CD14-positive monocyte (primary cell): Measurements from ENCODE around the gene CPB2. TPM values are rescaled to one million over a fixed set of nuclear protein-coding genes. Genes with fewer than 3 reads are reported as not detected.

ENCODE experiments used
- DNase-seq, 3 donors: peaks; one replicate each; pipeline ENCODE4 v3.0.0-alpha.2; 2011 to 2022
- H2AFZ ChIP-seq: 2 replicates; pipeline ENCODE4 v1.6.0; 2012; ENCODE audit warnings: mild to moderate bottlenecking, low read depth, low read length, inconsistent platforms; ENCODE audit not compliant: insufficient read depth, poor library complexity, severe bottlenecking
- H3K27ac ChIP-seq, 2 donors: 1 replicate in 1 of 2; 2 replicates in 1 of 2; pipeline ENCODE4 v1.5.1; 2012 to 2013; ENCODE audit warnings: low read length in 2 of 2, control low read depth in 1 of 2, inconsistent platforms in 1 of 2, low read depth in 1 of 2, mild to moderate bottlenecking in 1 of 2
- H3K27me3 ChIP-seq, 2 donors: one replicate each; pipeline versions ENCODE4 v1.6.0 to v1.6.1; 2011 to 2013; ENCODE audit warnings: low read length in 2 of 2; ENCODE audit not compliant: control insufficient read depth in 2 of 2, insufficient read depth in 2 of 2
- H3K36me3 ChIP-seq, 2 donors: replicated peaks in 1 of 2; 1 replicate in 1 of 2; 2 replicates in 1 of 2; pipeline versions ENCODE4 v1.5.1 to v1.6.1; 2012 to 2013; ENCODE audit warnings: low read length in 2 of 2, control low read depth in 1 of 2, inconsistent platforms in 1 of 2, mild to moderate bottlenecking in 1 of 2; ENCODE audit not compliant: insufficient read depth in 2 of 2, control insufficient read depth in 1 of 2
- H3K4me1 ChIP-seq, 2 donors: 1 replicate in 1 of 2; 2 replicates in 1 of 2; pipeline versions ENCODE4 v1.5.1 to v1.6.1; 2012 to 2013; ENCODE audit warnings: low read length in 2 of 2, control low read depth in 1 of 2, inconsistent platforms in 1 of 2, mild to moderate bottlenecking in 1 of 2, moderate library complexity in 1 of 2; ENCODE audit not compliant: insufficient read depth in 2 of 2, control insufficient read depth in 1 of 2
- H3K4me2 ChIP-seq: replicated peaks from 2 replicates; pipeline ENCODE3; 2012; ENCODE audit warnings: low read length, moderate library complexity, mild to moderate bottlenecking; ENCODE audit not compliant: poor library complexity, severe bottlenecking; ENCODE audit errors: extremely low read depth
- H3K4me3 ChIP-seq, 3 experiments: fragments of 200-600 bp in 1 of 3; sonication (generic) in 1 of 3; replicated peaks in 1 of 3; 1 replicate in 2 of 3; 2 replicates in 1 of 3; pipeline ENCODE4 v1.5.1; 2011 to 2013; ENCODE audit warnings: low read length in 3 of 3, mild to moderate bottlenecking in 3 of 3, control low read depth in 2 of 3, low read depth in 2 of 3, inconsistent platforms in 1 of 3, moderate library complexity in 1 of 3
- H3K79me2 ChIP-seq: 2 replicates; pipeline ENCODE4 v1.6.0; 2012; ENCODE audit warnings: mild to moderate bottlenecking, control low read depth, inconsistent platforms, low read length, moderate library complexity; ENCODE audit not compliant: insufficient read depth
- H3K9ac ChIP-seq: 2 replicates; pipeline ENCODE4 v1.6.0; 2017; ENCODE audit warnings: low read length, mild to moderate bottlenecking; ENCODE audit not compliant: insufficient read depth, poor library complexity, severe bottlenecking
- H3K9me3 ChIP-seq, 2 donors: replicated peaks in 1 of 2; 1 replicate in 1 of 2; 2 replicates in 1 of 2; pipeline versions ENCODE4 v1.5.1 to v1.6.1; 2012 to 2013; ENCODE audit warnings: low read length in 2 of 2, control low read depth in 1 of 2; ENCODE audit not compliant: control insufficient read depth in 1 of 2, insufficient read depth in 1 of 2
- H4K20me1 ChIP-seq: 2 replicates; pipeline ENCODE4 v1.6.0; 2012; ENCODE audit warnings: mild to moderate bottlenecking, low read length, control low read depth, moderate library complexity; ENCODE audit not compliant: insufficient read depth
- H3K27ac Mint-ChIP-seq, 7 donors: one replicate each; pipeline ENCODE4 v1.8.0; 2020; ENCODE audit warnings: mild to moderate bottlenecking in 7 of 7, mixed read lengths in 7 of 7, moderate library complexity in 6 of 7, inconsistent platforms in 2 of 7
- H3K27me3 Mint-ChIP-seq, 3 donors: one replicate each; pipeline ENCODE4 v1.8.0; 2021 to 2022; ENCODE audit warnings: low read depth in 3 of 3, mild to moderate bottlenecking in 3 of 3, mixed read lengths in 3 of 3, moderate library complexity in 3 of 3, inconsistent platforms in 1 of 3
- H3K36me3 Mint-ChIP-seq, 2 donors: one replicate each; pipeline ENCODE4 v1.8.0; 2020; ENCODE audit warnings: mixed read lengths in 2 of 2, inconsistent platforms in 1 of 2, mild to moderate bottlenecking in 1 of 2
- H3K4me1 Mint-ChIP-seq: one replicate; pipeline ENCODE4 v1.8.0; 2020; ENCODE audit warnings: mild to moderate bottlenecking, mixed read lengths
- H3K4me3 Mint-ChIP-seq, 2 donors: one replicate each; pipeline ENCODE4 v1.8.0; 2020; ENCODE audit warnings: mild to moderate bottlenecking in 2 of 2, mixed read lengths in 2 of 2, moderate library complexity in 1 of 2
- H3K9me3 Mint-ChIP-seq, 7 donors: one replicate each; pipeline ENCODE4 v1.8.0; 2020 to 2022; ENCODE audit warnings: mixed read lengths in 7 of 7, mild to moderate bottlenecking in 6 of 7, moderate library complexity in 6 of 7, inconsistent platforms in 2 of 7
- CTCF ChIP-seq: fragments of 200-600 bp; IDR thresholded peaks from one replicate; pipeline ENCODE4 v1.8.0; 2022; ENCODE audit warnings: antibody characterized with exemption, mild to moderate bottlenecking
- WGBS: methylation state at CpG from one replicate; pipeline ENCODE4 v1.1.5; 2013; ENCODE audit warnings: missing lambda C conversion rate; ENCODE audit not compliant: insufficient coverage; 5-methylcytosine and 5-hydroxymethylcytosine counted together
- intact Hi-C, 2 donors: fragments of 100-400 bp; cut with micrococcal nuclease; formaldehyde crosslinking; loops; one replicate each; pipeline versions ENCODE4 v1.15.0 to v1.15.1; 2023
- polyA plus RNA-seq, 3 donors: library from polyadenylated mRNA; depleted of rRNA in 1 of 3; unstranded in 2 of 3; stranded (reverse) in 1 of 3; fragments of 300-500 nt in 2 of 3; fragments of >200 nt in 1 of 3; fragmentation: Illumina TruSeq in 2 of 3; gene quantifications; 1 replicate in 2 of 3; 2 replicates in 1 of 3; pipeline ENCODE4 v1.2.3, GENCODE V29; 2012 to 2021

The CPB2 gene
- polyA plus RNA-seq, 3 donors, result 0.15 to 0.18 TPM; not detected in 1

DNA sequence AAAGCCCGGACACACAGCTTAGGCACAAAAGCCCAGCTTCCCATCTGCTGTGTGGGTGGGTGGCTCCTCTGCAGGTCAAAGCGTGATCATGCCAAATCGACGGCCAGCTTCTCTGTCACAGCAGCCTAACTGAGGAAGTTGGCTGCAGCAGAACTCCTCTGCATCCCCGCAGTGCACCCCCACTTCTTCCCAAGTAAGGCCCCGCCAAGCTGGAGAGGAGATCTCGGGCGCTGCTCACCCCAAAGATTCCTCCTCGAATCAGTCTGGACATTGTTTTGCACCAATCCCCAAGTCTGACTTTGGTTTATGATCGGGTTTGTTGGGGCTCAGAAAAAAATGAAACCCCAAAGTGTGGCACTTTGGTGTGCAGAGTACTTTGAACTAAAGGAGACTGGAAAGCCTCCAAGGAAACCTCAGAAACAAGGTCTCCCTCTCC is 19.7 kb upstream of the CPB2 start:
- WGBS, result 0% methylated on average over 3 of the region's 10 CpGs
- H3K9me3 Mint-ChIP-seq, result no peaks in the 10 kb centered on the region

DNA sequence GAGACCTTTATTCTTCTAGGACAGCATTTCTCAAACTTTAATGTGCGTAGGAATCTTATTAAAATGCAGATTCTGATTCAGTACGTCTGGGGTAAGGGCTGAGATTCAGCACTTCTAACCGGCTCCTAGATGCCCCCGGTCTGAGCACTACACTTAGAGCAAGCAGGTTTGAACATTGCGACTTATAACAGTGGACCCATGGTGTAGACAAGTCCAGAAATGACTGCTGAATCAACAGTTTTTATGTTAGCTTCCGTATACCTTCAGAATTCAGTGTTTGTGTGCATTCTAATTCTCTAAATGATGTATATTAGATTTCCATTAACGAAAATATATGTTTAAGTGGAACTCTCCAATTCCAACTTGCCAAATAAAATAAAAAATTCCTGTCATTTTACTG is 17.5 kb upstream of the CPB2 start:
- Histone ChIP-seq H3K4me3 (no peak overlapping the region), H3K27me3 (no peaks in the 10 kb centered on the region), H2AFZ (no peak overlapping the region), H3K36me3 (peaks cover 13 to 15% of the 10 kb centered on the region in 2 donors), H4K20me1 (peaks cover 32% of the 10 kb centered on the region), H3K9ac (no peak overlapping the region), H3K9me3 (no peaks in the 10 kb centered on the region), H3K4me2 (no peak overlapping the region), H3K79me2 (no peaks in the 10 kb centered on the region), H3K27ac (no peak overlapping the region), H3K4me1 (peaks cover 21 to 23% of the 10 kb centered on the region in 2 donors)
- Mint-ChIP-seq H3K36me3 (peaks cover 17% of the 10 kb centered on the region in 2 donors), H3K9me3 (no peaks in the 10 kb centered on the region), H3K27me3 (peaks cover 1 to 3% (median 2%) of the 10 kb centered on the region in 3 donors), H3K4me1 (peaks cover 32% of the 10 kb centered on the region), H3K27ac (no peak overlapping the region), H3K4me3 (no peak overlapping the region)
- DNase-seq, result no peak
- no peak for TF ChIP-seq CTCF
- WGBS, result 97% methylated on average over 5 of the region's 7 CpGs
- intact Hi-C loops, result loop anchor here (10.0 kb wide), 2 partner anchors 68 to 318 kb away; partner anchors contain the start of gene ZC3H13 (in 1 of the 2)

More for the DNA sequence above, 19.7 kb upstream of the CPB2 start:
- H2AFZ ChIP-seq, result no peak overlapping the region
- peak; percentile 43 to 68 (median 61) for DNase-seq
- Mint-ChIP-seq H3K27me3 (peaks cover 1 to 3% (median 1%) of the 10 kb centered on the region in 3 donors), H3K4me3 (peak overlapping the region; percentile 25 to 71), H3K4me1 (peaks cover 35% of the 10 kb centered on the region), H3K27ac (peak overlapping the region; percentile 61 to 83 (median 78)), H3K36me3 (peaks cover 37 to 39% of the 10 kb centered on the region in 2 donors)
- H3K4me3 ChIP-seq, result no peak overlapping the region
- peaks cover 55% of the 10 kb centered on the region for H4K20me1 ChIP-seq
- H3K36me3 ChIP-seq, result peaks cover 35 to 38% of the 10 kb centered on the region in 2 donors
- no peak overlapping the region for H3K9ac ChIP-seq
- peak overlapping the region; percentile 23 for H3K4me2 ChIP-seq
- peaks cover 21 to 27% of the 10 kb centered on the region in 2 donors for H3K4me1 ChIP-seq
- intact Hi-C loops, result loop anchor here (10.0 kb wide), 2 partner anchors 70 to 320 kb away; partner anchors contain the start of gene ZC3H13 (in 1 of the 2)
- H3K9me3 ChIP-seq, result no peaks in the 10 kb centered on the region
- H3K27me3 ChIP-seq, result no peaks in the 10 kb centered on the region
- no peak for TF ChIP-seq CTCF
- no peaks in the 10 kb centered on the region for H3K79me2 ChIP-seq
- peak overlapping the region; percentile 16 to 62 for H3K27ac ChIP-seq
